Measurements from ENCODE around the gene LLPH. TPM values are rescaled to one million over a fixed set of nuclear protein-coding genes. Genes with fewer than 3 reads are reported as not detected.

The LLPH gene
- total RNA-seq, 1 donor from 2014 or later = 17.1 TPM

- DNase-seq (no peak), ATAC-seq (no peak)
- no peak overlapping the region for H3K27ac ChIP-seq
- H3K4me1 ChIP-seq = peaks cover 10% of the 10 kb centered on the region
- H3K4me3 ChIP-seq = no peak overlapping the region
- H3K9me3 ChIP-seq = no peaks in the 10 kb centered on the region
- no peak for TF ChIP-seq CTCF (IDR thresholded peaks at IDR 0.05)
- no peaks in the 10 kb centered on the region for H3K27me3 ChIP-seq
- peaks cover 16% of the 10 kb centered on the region for H3K36me3 ChIP-seq
- intact Hi-C loops (cut with DNase I) = no loop called here
Measured at GRCh38 chr12:66117242-66117641, 13.3 kb downstream of the LLPH start.

GRCh38 chr12:66115071-66115600 is 15.4 kb downstream of the LLPH start:
- Histone ChIP-seq H3K27ac (no peak overlapping the region), H3K4me3 (no peak overlapping the region), H3K4me1 (peaks cover 9% of the 10 kb centered on the region), H3K27me3 (no peaks in the 10 kb centered on the region), H3K9me3 (no peaks in the 10 kb centered on the region), H3K36me3 (no peaks in the 10 kb centered on the region)
- ATAC-seq = no peak
- intact Hi-C loops (cut with DNase I) = no loop called here
- no peak for DNase-seq
- TF ChIP-seq CTCF (IDR thresholded peaks at IDR 0.05) = no peak

DNA sequence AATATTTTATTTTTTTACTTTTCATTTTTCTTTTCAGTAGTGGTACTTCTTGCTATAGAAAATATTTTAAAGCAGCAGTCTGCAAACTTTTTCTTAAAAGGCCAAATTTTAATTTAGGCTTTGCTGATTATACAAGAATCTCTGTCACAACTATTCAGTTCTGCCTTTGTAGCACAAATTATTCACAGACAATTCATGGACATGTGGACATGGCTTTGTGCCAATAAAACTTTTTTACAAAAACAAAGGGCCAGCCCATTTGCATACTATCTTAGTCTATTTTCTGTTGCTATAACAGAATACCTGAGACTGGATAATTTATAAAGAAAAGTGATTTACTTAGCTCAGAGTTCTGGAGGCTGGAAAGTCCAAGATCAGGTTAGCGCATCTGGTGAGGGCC is 17.1 kb downstream of the LLPH start:
- intact Hi-C loops (cut with DNase I) = no loop called here
- TF ChIP-seq CTCF (IDR thresholded peaks at IDR 0.05) = no peak
- no peak for ATAC-seq

GRCh38 chr12:66111605-66112004 is 18.9 kb downstream of the LLPH start:
- no peaks in the 10 kb centered on the region for H3K4me1 ChIP-seq
- no peaks in the 10 kb centered on the region for H3K36me3 ChIP-seq
- H3K27me3 ChIP-seq = no peaks in the 10 kb centered on the region
- no peaks in the 10 kb centered on the region for H3K9me3 ChIP-seq
- no peak overlapping the region for H3K4me3 ChIP-seq
- ATAC-seq (no peak), DNase-seq (no peak)
- intact Hi-C loops (cut with DNase I) = no loop called here
- H3K27ac ChIP-seq = no peak overlapping the region
- TF ChIP-seq CTCF (IDR thresholded peaks at IDR 0.05) = no peak

More for the DNA sequence above, 17.1 kb downstream of the LLPH start:
- Histone ChIP-seq H3K4me1 (no peaks in the 10 kb centered on the region), H3K27ac (no peak overlapping the region), H3K9me3 (no peaks in the 10 kb centered on the region), H3K36me3 (no peaks in the 10 kb centered on the region), H3K4me3 (no peak overlapping the region), H3K27me3 (no peaks in the 10 kb centered on the region)
- DNase-seq = no peak

GRCh38 chr12:66109056-66109455 is 21.5 kb downstream of the LLPH start:
- Histone ChIP-seq H3K36me3 (no peaks in the 10 kb centered on the region), H3K4me3 (no peak overlapping the region), H3K9me3 (no peaks in the 10 kb centered on the region), H3K4me1 (no peaks in the 10 kb centered on the region), H3K27ac (no peak overlapping the region), H3K27me3 (no peaks in the 10 kb centered on the region)
- ATAC-seq (no peak), DNase-seq (no peak)
- no peak for TF ChIP-seq CTCF (IDR thresholded peaks at IDR 0.05)
- intact Hi-C loops (cut with DNase I) = no loop called here

GRCh38 chr12:66108386-66108785 is 22.2 kb downstream of the LLPH start:
- intact Hi-C loops (cut with DNase I) = no loop called here

More at GRCh38 chr12:66108386-66108785, 22.2 kb downstream of the LLPH start:
- Histone ChIP-seq H3K9me3 (no peaks in the 10 kb centered on the region), H3K36me3 (no peaks in the 10 kb centered on the region), H3K27ac (no peak overlapping the region), H3K4me1 (no peaks in the 10 kb centered on the region), H3K27me3 (no peaks in the 10 kb centered on the region), H3K4me3 (no peak overlapping the region)
- no peak for TF ChIP-seq CTCF (IDR thresholded peaks at IDR 0.05)
- DNase-seq (no peak), ATAC-seq (no peak)
